Measurements from ENCODE around the gene CASK. TPM values are rescaled to one million over a fixed set of nuclear protein-coding genes. Genes with fewer than 3 reads are reported as not detected.

Gene CASK
- total RNA-seq, 1 experiment from 2014 or later: 29.4 TPM

DNA sequence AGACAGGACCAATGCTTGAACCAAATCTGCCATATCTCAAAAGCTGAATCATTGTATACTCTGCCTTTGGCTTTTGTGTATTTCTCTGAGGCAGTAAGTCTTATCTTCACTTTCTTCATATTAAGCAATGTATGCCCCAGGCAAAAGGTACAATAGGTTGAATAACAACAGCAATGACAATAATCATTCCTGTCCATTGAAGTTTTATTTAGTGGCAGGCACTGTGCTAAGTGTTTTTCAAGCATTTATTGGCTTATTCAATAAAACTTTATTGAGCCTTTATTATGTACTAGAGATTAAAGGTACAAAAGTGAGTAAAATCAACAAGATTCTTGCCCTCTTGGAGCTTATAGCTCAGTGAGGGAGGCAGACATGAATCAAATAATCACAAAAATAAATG lies 8.2 kb upstream of the CASK start:
- Histone ChIP-seq H3F3A (ENCODE audit: insufficient read depth, low read depth) (no peaks in the 10 kb centered on the region), H3K4me1 (replicated peaks; ENCODE audit: insufficient read depth) (no peaks in the 10 kb centered on the region), H3K9me2 (ENCODE audit: insufficient read depth) (no peaks in the 10 kb centered on the region), H3K79me2 (ENCODE audit: low read depth) (no peaks in the 10 kb centered on the region), H3K27ac (no peak overlapping the region), H2AFZ (no peak overlapping the region), H3K9me3 (ENCODE audit: insufficient read depth, low read depth) (no peaks in the 10 kb centered on the region), H3K4me2 (no peak overlapping the region), H3K4me3 (no peak overlapping the region), H3K36me3 (ENCODE audit: low read depth) (no peaks in the 10 kb centered on the region), H4K20me1 (ENCODE audit: insufficient read depth) (no peaks in the 10 kb centered on the region), H3K27me3 (ENCODE audit: insufficient read depth, low read depth) (no peaks in the 10 kb centered on the region)
- TF ChIP-seq EZH2 (IDR thresholded peaks at IDR 0.05; ENCODE audit: low read depth): no peak
- TF ChIP-seq, protein P1, sequence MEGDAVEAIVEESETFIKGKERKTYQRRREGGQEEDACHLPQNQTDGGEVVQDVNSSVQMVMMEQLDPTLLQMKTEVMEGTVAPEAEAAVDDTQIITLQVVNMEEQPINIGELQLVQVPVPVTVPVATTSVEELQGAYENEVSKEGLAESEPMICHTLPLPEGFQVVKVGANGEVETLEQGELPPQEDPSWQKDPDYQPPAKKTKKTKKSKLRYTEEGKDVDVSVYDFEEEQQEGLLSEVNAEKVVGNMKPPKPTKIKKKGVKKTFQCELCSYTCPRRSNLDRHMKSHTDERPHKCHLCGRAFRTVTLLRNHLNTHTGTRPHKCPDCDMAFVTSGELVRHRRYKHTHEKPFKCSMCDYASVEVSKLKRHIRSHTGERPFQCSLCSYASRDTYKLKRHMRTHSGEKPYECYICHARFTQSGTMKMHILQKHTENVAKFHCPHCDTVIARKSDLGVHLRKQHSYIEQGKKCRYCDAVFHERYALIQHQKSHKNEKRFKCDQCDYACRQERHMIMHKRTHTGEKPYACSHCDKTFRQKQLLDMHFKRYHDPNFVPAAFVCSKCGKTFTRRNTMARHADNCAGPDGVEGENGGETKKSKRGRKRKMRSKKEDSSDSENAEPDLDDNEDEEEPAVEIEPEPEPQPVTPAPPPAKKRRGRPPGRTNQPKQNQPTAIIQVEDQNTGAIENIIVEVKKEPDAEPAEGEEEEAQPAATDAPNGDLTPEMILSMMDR (conservative IDR thresholded peaks at IDR 0.05): no peak
- BruUV-seq (replicated peaks): no TSS peak
- no peak for DNase-seq
- ChIA-PET CTCF (no interaction called here), POLR2A (ENCODE audit: unreplicated experiment) (no interaction called here)
- intact Hi-C loops (cut with micrococcal nuclease; ENCODE audit: unreplicated experiment): no loop called here

DNA sequence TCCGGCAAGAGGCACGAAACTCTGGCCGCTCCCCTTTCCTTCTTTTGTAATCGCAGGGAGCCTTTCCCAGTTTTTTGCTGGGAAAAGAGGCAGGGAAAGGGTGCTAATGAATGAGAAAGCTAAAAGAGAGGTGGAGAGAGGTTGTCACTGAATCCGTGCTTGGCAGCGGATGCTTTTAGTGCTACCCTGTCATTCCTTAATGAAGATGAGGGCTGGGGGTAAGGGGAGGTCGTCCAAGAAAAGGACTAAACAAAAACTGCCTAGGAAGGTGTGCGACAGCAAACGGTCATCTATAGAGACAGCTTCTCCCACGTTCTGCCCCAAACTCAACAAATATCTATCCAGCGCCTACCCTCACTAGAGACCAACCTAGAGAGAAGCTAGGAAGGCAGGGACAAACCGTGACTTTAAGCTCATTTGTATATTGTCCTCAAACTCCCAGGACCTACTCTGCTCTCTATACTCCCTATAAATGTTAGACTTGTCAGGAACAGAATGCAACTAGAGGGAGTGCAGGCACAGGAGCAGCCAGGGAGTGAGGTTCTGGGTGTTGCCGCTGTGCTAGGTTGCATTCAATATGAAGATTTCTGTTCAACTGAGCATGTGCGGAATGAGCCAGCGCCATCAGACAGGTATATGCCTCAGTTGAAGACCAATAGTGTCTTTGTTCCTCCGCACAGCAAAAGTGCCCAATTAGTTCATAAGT lies 777 bp upstream of the CASK start:
- H3K27ac ChIP-seq: peak overlapping the region; percentile 39; the same call in 1 of the 2 replicates
- peak overlapping the region; percentile 80 for H2AFZ ChIP-seq
- intact Hi-C loops (cut with micrococcal nuclease; ENCODE audit: unreplicated experiment): loop anchor here (10.0 kb wide), 1 partner anchor 129 kb away; no protein-coding TSS in a partner anchor
- H3K4me1 ChIP-seq (replicated peaks; ENCODE audit: insufficient read depth): no peaks in the 10 kb centered on the region
- peaks cover 28% of the 10 kb centered on the region for H3K79me2 ChIP-seq (ENCODE audit: low read depth)
- no peaks in the 10 kb centered on the region for H3K9me3 ChIP-seq (ENCODE audit: insufficient read depth, low read depth)
- no peaks in the 10 kb centered on the region for H3K36me3 ChIP-seq (ENCODE audit: low read depth)
- ChIA-PET POLR2A (ENCODE audit: unreplicated experiment) (no interaction called here), CTCF (no interaction called here)
- peak overlapping the region; percentile 58 for H3K4me3 ChIP-seq
- peak overlapping the region; percentile 80 for H3K4me2 ChIP-seq
- no peaks in the 10 kb centered on the region for H4K20me1 ChIP-seq (ENCODE audit: insufficient read depth)
- H3F3A ChIP-seq (ENCODE audit: insufficient read depth, low read depth): no peaks in the 10 kb centered on the region
- no peaks in the 10 kb centered on the region for H3K27me3 ChIP-seq (ENCODE audit: insufficient read depth, low read depth)
- TF ChIP-seq, protein P1 (conservative IDR thresholded peaks at IDR 0.05): no peak
- no peak for TF ChIP-seq EZH2 (IDR thresholded peaks at IDR 0.05; ENCODE audit: low read depth)
- no TSS peak for BruUV-seq (replicated peaks)
- peak; percentile 2 to 34 for DNase-seq
- H3K9me2 ChIP-seq (ENCODE audit: insufficient read depth): no peaks in the 10 kb centered on the region

DNA sequence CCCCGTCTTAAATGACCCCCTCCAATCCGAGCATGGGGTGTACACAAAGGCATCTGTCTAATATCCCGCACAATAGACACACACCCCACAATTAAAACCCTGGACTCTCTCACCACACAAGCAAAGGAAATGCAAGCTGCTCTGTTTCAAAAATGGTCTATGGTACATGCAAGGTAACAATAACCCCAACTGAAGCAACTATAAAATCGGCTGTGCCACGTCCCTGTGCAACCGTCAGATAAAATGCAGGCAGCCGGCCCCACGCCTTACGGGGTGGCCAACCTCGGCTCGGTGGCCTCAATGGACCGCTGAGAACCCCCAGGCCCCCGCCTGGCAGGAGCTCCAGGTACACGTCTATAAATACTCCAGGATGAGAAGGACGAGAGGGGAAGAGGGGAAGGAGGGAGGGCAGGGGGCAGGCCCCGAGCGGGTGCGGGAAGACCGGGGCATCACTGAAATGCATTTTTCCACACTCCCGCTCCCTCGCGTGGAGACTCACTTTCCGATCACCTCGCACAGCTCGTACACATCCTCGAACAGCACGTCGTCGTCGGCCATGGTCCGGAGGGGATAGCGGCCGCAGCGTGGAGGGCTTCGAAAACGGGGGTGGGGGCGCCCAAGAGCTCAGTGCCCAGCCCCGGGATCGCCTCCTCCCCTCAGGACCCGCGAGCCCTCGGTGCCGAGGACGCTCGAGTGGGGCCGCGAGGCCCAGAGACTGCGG lies 763 bp downstream of the CASK start:
- H3K9me3 ChIP-seq (ENCODE audit: insufficient read depth, low read depth): no peaks in the 10 kb centered on the region
- H3K4me3 ChIP-seq: peak overlapping the region; percentile 57
- no peaks in the 10 kb centered on the region for H3K9me2 ChIP-seq (ENCODE audit: insufficient read depth)
- H3K79me2 ChIP-seq (ENCODE audit: low read depth): peaks cover 35% of the 10 kb centered on the region
- H3K4me1 ChIP-seq (replicated peaks; ENCODE audit: insufficient read depth): no peaks in the 10 kb centered on the region
- DNase-seq: peak in 1 of 2 experiments; percentile 0
- POLR2A ChIA-PET (ENCODE audit: unreplicated experiment): no interaction called here
- no peaks in the 10 kb centered on the region for H4K20me1 ChIP-seq (ENCODE audit: insufficient read depth)
- TSS peak; percentile 58 for BruUV-seq (replicated peaks)
- CTCF ChIA-PET: interaction anchor here (0.7 kb wide), 1 partner anchor 18 kb away, joined by 3 read pairs; no protein-coding TSS in a partner anchor
- no peak for TF ChIP-seq EZH2 (IDR thresholded peaks at IDR 0.05; ENCODE audit: low read depth)
- TF ChIP-seq, protein P1 (conservative IDR thresholded peaks at IDR 0.05): no peak
- no peaks in the 10 kb centered on the region for H3K36me3 ChIP-seq (ENCODE audit: low read depth)
- peak overlapping the region; percentile 70 for H3K4me2 ChIP-seq
- intact Hi-C loops (cut with micrococcal nuclease; ENCODE audit: unreplicated experiment): loop anchor here (10.0 kb wide), 1 partner anchor 128 kb away; no protein-coding TSS in a partner anchor
- H3K27me3 ChIP-seq (ENCODE audit: insufficient read depth, low read depth): no peaks in the 10 kb centered on the region
- H3K27ac ChIP-seq: no peak overlapping the region
- H3F3A ChIP-seq (ENCODE audit: insufficient read depth, low read depth): no peaks in the 10 kb centered on the region
- H2AFZ ChIP-seq: 0 out of 2 replicates have a peak overlapping the region, but pooled peaks have one; percentile 64

All from PC-9 (cell line).